H1 (cell line): Measurements from ENCODE around the gene RPTOR. TPM values are rescaled to one million over a fixed set of nuclear protein-coding genes. Genes with fewer than 3 reads are reported as not detected.

Experiments used
- CTCF ChIA-PET: fragments of 300-600 bp; sonication (Branson Sonifier 250); formaldehyde crosslinking; loops from one replicate; lab custom pipeline; 2021; ENCODE audit not compliant: partially characterized antibody; lab: Charles Lee
- POLR2A ChIA-PET: fragments of 300-600 bp; sonication (Branson Sonifier 250); formaldehyde crosslinking; loops from one replicate; lab custom pipeline; 2021; ENCODE audit warnings: inconsistent platforms; ENCODE audit not compliant: partially characterized antibody; lab: Charles Lee
- DNase-seq, 2 experiments: peaks; one replicate each; pipeline versions ENCODE4 v3.0.0 to v3.0.0-alpha.2; 2010 to 2022; ENCODE audit warnings: low spot score in 2 of 2, low read depth in 1 of 2, mixed read lengths in 1 of 2
- FAIRE-seq: peaks from 2 replicates; lab custom pipeline; 2011; peaks lifted over from hg19 to GRCh38; lab: Jason Lieb, UNC
- H2AFZ ChIP-seq: 2 replicates; pipeline ENCODE4 v1.8.1; 2012; ENCODE audit warnings: low read length, inconsistent platforms
- H2AK5ac ChIP-seq: 2 replicates; pipeline ENCODE4 v1.6.1; 2013; ENCODE audit warnings: low read depth, low read length
- H2BK120ac ChIP-seq: replicated peaks from 2 replicates; pipeline ENCODE3; 2013; ENCODE audit warnings: low read depth, low read length, inconsistent platforms
- H2BK12ac ChIP-seq: 2 replicates; pipeline ENCODE4 v1.6.1; 2013; ENCODE audit warnings: low read depth, low read length
- H2BK15ac ChIP-seq: 2 replicates; pipeline ENCODE4 v1.6.1; 2013; ENCODE audit warnings: low read length
- H2BK20ac ChIP-seq: 2 replicates; pipeline ENCODE4 v1.6.1; 2013; ENCODE audit warnings: low read length
- H2BK5ac ChIP-seq: 2 replicates; pipeline ENCODE4 v1.6.1; 2013; ENCODE audit warnings: low read depth, low read length
- H3K14ac ChIP-seq: 2 replicates; pipeline ENCODE4 v1.6.1; 2013; ENCODE audit warnings: inconsistent platforms; ENCODE audit not compliant: insufficient read length
- H3K18ac ChIP-seq: 2 replicates; pipeline ENCODE4 v1.6.1; 2013; ENCODE audit warnings: low read length; ENCODE audit errors: extremely low read depth
- H3K23ac ChIP-seq: 2 replicates; pipeline ENCODE4 v1.6.1; 2013; ENCODE audit warnings: inconsistent platforms; ENCODE audit not compliant: insufficient read length
- H3K23me2 ChIP-seq: 2 replicates; pipeline ENCODE4 v1.6.1; 2013; ENCODE audit warnings: low read depth, low read length
- H3K27ac ChIP-seq: 2 replicates; pipeline ENCODE4 v1.6.1; 2011; ENCODE audit warnings: low read depth, low read length, inconsistent platforms
- H3K27me3 ChIP-seq, 4 experiments: replicated peaks in 1 of 4; 1 replicate in 1 of 4; 2 replicates in 3 of 4; pipeline versions ENCODE4 v1.6.1 to v1.8.1; 2011 to 2013; ENCODE audit warnings: low read length in 3 of 4, mild to moderate bottlenecking in 3 of 4, inconsistent platforms in 2 of 4, mixed read lengths in 2 of 4, moderate library complexity in 1 of 4; ENCODE audit not compliant: control insufficient read depth in 3 of 4, insufficient read depth in 3 of 4; ENCODE audit errors: extremely low read depth in 1 of 4
- H3K36me3 ChIP-seq, 4 experiments: 2 replicates each; pipeline versions ENCODE4 v1.6.1 to v1.8.1; 2011 to 2013; ENCODE audit warnings: mild to moderate bottlenecking in 4 of 4, low read length in 3 of 4, moderate library complexity in 2 of 4, control low read depth in 1 of 4, inconsistent platforms in 1 of 4; ENCODE audit not compliant: insufficient read depth in 4 of 4, control insufficient read depth in 2 of 4
- H3K4ac ChIP-seq: replicated peaks from 2 replicates; pipeline ENCODE3; 2013; ENCODE audit warnings: low read length, low read depth, mixed read lengths, inconsistent platforms; ENCODE audit not compliant: insufficient read length
- H3K4me1 ChIP-seq, 4 experiments: replicated peaks in 1 of 4; 1 replicate in 1 of 4; 2 replicates in 3 of 4; pipeline versions ENCODE4 v1.6.1 to v1.8.1; 2011 to 2013; ENCODE audit warnings: low read length in 3 of 4, inconsistent platforms in 2 of 4, mixed read lengths in 1 of 4; ENCODE audit not compliant: insufficient read depth in 4 of 4, control insufficient read depth in 3 of 4
- H3K4me2 ChIP-seq, 2 experiments: 2 replicates each; pipeline versions ENCODE4 v1.6.1 to v1.8.1; 2011 to 2013; ENCODE audit warnings: low read depth in 2 of 2, low read length in 2 of 2, control low read depth in 1 of 2, inconsistent platforms in 1 of 2, mild to moderate bottlenecking in 1 of 2; ENCODE audit not compliant: insufficient read depth in 1 of 2
- H3K4me3 ChIP-seq, 4 experiments: fragments of 200-600, 300-600 bp in 1 of 4; sonication (generic), shearing (Covaris generic), sonication (Bioruptor Twin) in 1 of 4; 2 replicates each; pipeline versions ENCODE4 v1.5.1 to v1.8.1; 2011 to 2016; ENCODE audit warnings: low read length in 4 of 4, low read depth in 3 of 4, control low read depth in 2 of 4, inconsistent platforms in 2 of 4, mild to moderate bottlenecking in 2 of 4, mixed read lengths in 1 of 4, moderate library complexity in 1 of 4; ENCODE audit not compliant: insufficient read depth in 2 of 4; ENCODE audit errors: extremely low read depth in 1 of 4
- H3K56ac ChIP-seq: replicated peaks from 2 replicates; pipeline ENCODE3; 2013; ENCODE audit warnings: low read depth, mild to moderate bottlenecking, mixed read lengths, low read length, inconsistent platforms; ENCODE audit not compliant: insufficient read length
- H3K79me1 ChIP-seq: 2 replicates; pipeline ENCODE4 v1.6.1; 2013; ENCODE audit warnings: low read depth, low read length, control low read depth
- H3K79me2 ChIP-seq, 2 experiments: 2 replicates each; pipeline versions ENCODE4 v1.6.1 to v1.8.1; 2012 to 2013; ENCODE audit warnings: low read length in 2 of 2, mild to moderate bottlenecking in 2 of 2, inconsistent platforms in 1 of 2; ENCODE audit not compliant: insufficient read depth in 2 of 2, control insufficient read depth in 1 of 2
- H3K9ac ChIP-seq, 4 experiments: replicated peaks in 1 of 4; 1 replicate in 1 of 4; 2 replicates in 3 of 4; pipeline versions ENCODE4 v1.6.1 to v1.8.1; 2011 to 2013; ENCODE audit warnings: low read depth in 3 of 4, low read length in 3 of 4, control low read depth in 2 of 4, mild to moderate bottlenecking in 2 of 4, moderate library complexity in 2 of 4, inconsistent platforms in 1 of 4; ENCODE audit errors: extremely low read depth in 1 of 4
- H3K9me3 ChIP-seq, 2 experiments: 2 replicates each; pipeline versions ENCODE4 v1.6.1 to v1.8.1; 2012 to 2013; ENCODE audit warnings: mild to moderate bottlenecking in 2 of 2, moderate library complexity in 2 of 2, control low read depth in 1 of 2, inconsistent platforms in 1 of 2, low read depth in 1 of 2, low read length in 1 of 2, mixed read lengths in 1 of 2; ENCODE audit not compliant: insufficient read depth in 2 of 2
- H4K20me1 ChIP-seq, 2 experiments: replicated peaks in 1 of 2; 2 replicates each; pipeline versions ENCODE3 to v1.8.1; 2011 to 2013; ENCODE audit warnings: inconsistent platforms in 2 of 2, low read length in 2 of 2, mild to moderate bottlenecking in 1 of 2; ENCODE audit not compliant: insufficient read depth in 2 of 2, control insufficient read depth in 1 of 2
- H4K5ac ChIP-seq: 2 replicates; pipeline ENCODE4 v1.6.1; 2013; ENCODE audit warnings: low read length, low read depth, mixed read lengths, inconsistent platforms; ENCODE audit not compliant: insufficient read length
- H4K8ac ChIP-seq: 2 replicates; pipeline ENCODE4 v1.8.0; 2013; ENCODE audit warnings: mild to moderate bottlenecking, moderate library complexity, low read length, inconsistent platforms; ENCODE audit not compliant: insufficient read depth; ENCODE audit errors: extremely low read depth
- H4K91ac ChIP-seq: replicated peaks from 2 replicates; pipeline ENCODE3; 2013; ENCODE audit warnings: low read length, mixed read lengths, inconsistent platforms; ENCODE audit not compliant: insufficient read length
- ATF2 ChIP-seq: IDR thresholded peaks from 2 replicates; pipeline ENCODE4 v1.6.1; 2012; ENCODE audit warnings: low read length, inconsistent platforms
- BACH1 ChIP-seq: IDR thresholded peaks from 2 replicates; pipeline ENCODE4 v1.6.1; 2012; ENCODE audit warnings: low read length, improper control_type of control experiment
- CBX5 ChIP-seq: fragments of 300-800, 300-1000 bp; sonication (generic); IDR thresholded peaks from 2 replicates; pipeline ENCODE4 v1.7.1; 2016; ENCODE audit warnings: antibody characterized with exemption, low read length, low read depth
- KDM1A ChIP-seq: fragments of 200-600, 300-600 bp; sonication (generic); IDR thresholded peaks from 2 replicates; pipeline ENCODE4 v1.7.1; 2016; ENCODE audit warnings: mild to moderate bottlenecking, low read length, borderline replicate concordance
- NANOG ChIP-seq: IDR thresholded peaks from 2 replicates; pipeline ENCODE4 v1.6.1; 2011; ENCODE audit warnings: low read length, low read depth, mild to moderate bottlenecking, inconsistent platforms; ENCODE audit not compliant: insufficient read depth, poor library complexity, severe bottlenecking
- PHF8 ChIP-seq: fragments of 200-600 bp; sonication (generic); conservative IDR thresholded peaks from 2 replicates; pipeline ENCODE4 v1.7.1; 2012; ENCODE audit warnings: low read depth, mild to moderate bottlenecking, inconsistent platforms, low read length, moderate library complexity
- RAD21 ChIP-seq, 2 experiments: IDR thresholded peaks in 1 of 2; conservative IDR thresholded peaks in 1 of 2; 2 replicates each; pipeline ENCODE4 v1.6.1; 2011; ENCODE audit warnings: low read depth in 2 of 2, low read length in 2 of 2, improper control_type of control experiment in 1 of 2, inconsistent platforms in 1 of 2, mild to moderate bottlenecking in 1 of 2, moderate library complexity in 1 of 2
- RBBP5 ChIP-seq: IDR thresholded peaks from 2 replicates; pipeline ENCODE4 v1.7.1; 2012; ENCODE audit warnings: low read depth, mild to moderate bottlenecking, inconsistent platforms, low read length, moderate library complexity, borderline replicate concordance
- TAF1 ChIP-seq: IDR thresholded peaks from 2 replicates; pipeline ENCODE4 v1.6.1; 2011; ENCODE audit warnings: mild to moderate bottlenecking, low read depth, low read length
- WGBS, 2 experiments: shearing (Covaris generic) in 1 of 2; methylation state at CpG; one replicate each; pipeline versions ENCODE4 v1.1.6 to v1.1.7; 2013 to 2015; ENCODE audit warnings: low lambda C conversion rate in 2 of 2, mixed read lengths in 2 of 2, inconsistent platforms in 1 of 2, low coverage in 1 of 2, missing lambda C conversion rate in 1 of 2; ENCODE audit not compliant: insufficient replicate concordance in 2 of 2, insufficient coverage in 1 of 2, insufficient read length in 1 of 2; ENCODE audit errors: extremely low coverage in 1 of 2, missing lambda C conversion rate in 1 of 2; 5-methylcytosine and 5-hydroxymethylcytosine counted together
- polyA plus RNA-seq, 7 experiments: library from polyadenylated mRNA; depleted of rRNA in 3 of 7; stranded (reverse) in 5 of 7; unstranded in 2 of 7; fragments of >200 nt in 5 of 7; fragments of 200-250 nt in 2 of 7; gene quantifications; 1 replicate in 5 of 7; 2 replicates in 1 of 7; 4 replicates in 1 of 7; pipeline versions ENCODE4 v1.2.1 to v1.2.3, GENCODE V29; 2011 to 2013; ENCODE audit warnings: missing spikeins in 2 of 7, mixed read lengths in 2 of 7
- total RNA-seq: library from RNA; stranded (reverse); fragmentation: NEBNext Ultra II Directional; extraction: Animal tissue kit (Norgen Biotek cat#: 25700); gene quantifications from 2 replicates; pipeline ENCODE4 v1.2.1, GENCODE V29; 2021

The RPTOR gene
- total and polyA plus RNA-seq, 2 of the 8 experiments (the other 6 are each of a cell fraction or from before 2014, with no cell fraction given) = 6.9 to 28.7 TPM

GRCh38 chr17:80970762-80971703, 426.4 kb downstream of the RPTOR start:
- H4K91ac ChIP-seq = no peak overlapping the region
- H3K79me1 ChIP-seq = no peaks in the 10 kb centered on the region
- no peaks in the 10 kb centered on the region for H3K23me2 ChIP-seq
- H2BK120ac ChIP-seq = no peak overlapping the region
- WGBS, 2 experiments = 87% methylated on average over 21 of the region's 26 CpGs; no CpG with 5 or more reads in 1 of the 2 experiments
- FAIRE-seq (no peak), DNase-seq (no peak)
- no peak overlapping the region for H3K4me3 ChIP-seq
- H2AK5ac ChIP-seq = no peak overlapping the region
- H3K18ac ChIP-seq = no peak overlapping the region
- H3K23ac ChIP-seq = no peak overlapping the region
- no peaks in the 10 kb centered on the region for H4K20me1 ChIP-seq
- no peak overlapping the region for H2BK5ac ChIP-seq
- H3K27ac ChIP-seq = no peak overlapping the region
- H3K9me3 ChIP-seq = no peaks in the 10 kb centered on the region
- H2BK20ac ChIP-seq = no peak overlapping the region
- no peak overlapping the region for H3K14ac ChIP-seq
- no peak overlapping the region for H3K56ac ChIP-seq
- POLR2A ChIA-PET = interaction anchor here (1.1 kb wide), 1 partner anchor 22 kb away, joined by 3 read pairs; no protein-coding TSS in a partner anchor
- H2BK15ac ChIP-seq = no peak overlapping the region
- H4K5ac ChIP-seq = no peak overlapping the region
- no peak overlapping the region; the same call in 1 of the 2 replicates for H2BK12ac ChIP-seq
- H3K4me1 ChIP-seq = peaks cover 0 to 3% (median under 1%) of the 10 kb centered on the region in 4 experiments; a peak in 4 of 7 replicates
- no peak overlapping the region for H2AFZ ChIP-seq
- H3K79me2 ChIP-seq = no peaks in the 10 kb centered on the region
- H4K8ac ChIP-seq = peak overlapping the region; percentile 51; the same call in 1 of the 2 replicates
- H3K9ac ChIP-seq = no peak overlapping the region
- no peaks in the 10 kb centered on the region for H3K27me3 ChIP-seq
- CTCF ChIA-PET = interaction anchor here (0.6 to 2.9 kb wide), 19 partner anchors 8 to 544 kb away, joined by 3 to 16 read pairs (median 4); no protein-coding TSS in a partner anchor
- no peak overlapping the region for H3K4ac ChIP-seq
- H3K4me2 ChIP-seq = no peak overlapping the region
- H3K36me3 ChIP-seq = no peaks in the 10 kb centered on the region
- TF ChIP-seq CBX5 = no peak
- no peak for TF ChIP-seq RAD21 (IDR thresholded peaks at IDR 0.05 in 1 of 2, conservative IDR thresholded peaks at IDR 0.05 in 1 of 2; ENCODE audit: low read depth in 2 of 2, low read length in 2 of 2)
- TF ChIP-seq RBBP5 = no peak
- TF ChIP-seq NANOG = no peak
- TF ChIP-seq PHF8 = no peak
- no peak for TF ChIP-seq KDM1A
- no peak for TF ChIP-seq TAF1
- no peak for TF ChIP-seq BACH1
- TF ChIP-seq ATF2 = no peak
